ENCODE results near the gene THBS1.

The THBS1 gene

DNA sequence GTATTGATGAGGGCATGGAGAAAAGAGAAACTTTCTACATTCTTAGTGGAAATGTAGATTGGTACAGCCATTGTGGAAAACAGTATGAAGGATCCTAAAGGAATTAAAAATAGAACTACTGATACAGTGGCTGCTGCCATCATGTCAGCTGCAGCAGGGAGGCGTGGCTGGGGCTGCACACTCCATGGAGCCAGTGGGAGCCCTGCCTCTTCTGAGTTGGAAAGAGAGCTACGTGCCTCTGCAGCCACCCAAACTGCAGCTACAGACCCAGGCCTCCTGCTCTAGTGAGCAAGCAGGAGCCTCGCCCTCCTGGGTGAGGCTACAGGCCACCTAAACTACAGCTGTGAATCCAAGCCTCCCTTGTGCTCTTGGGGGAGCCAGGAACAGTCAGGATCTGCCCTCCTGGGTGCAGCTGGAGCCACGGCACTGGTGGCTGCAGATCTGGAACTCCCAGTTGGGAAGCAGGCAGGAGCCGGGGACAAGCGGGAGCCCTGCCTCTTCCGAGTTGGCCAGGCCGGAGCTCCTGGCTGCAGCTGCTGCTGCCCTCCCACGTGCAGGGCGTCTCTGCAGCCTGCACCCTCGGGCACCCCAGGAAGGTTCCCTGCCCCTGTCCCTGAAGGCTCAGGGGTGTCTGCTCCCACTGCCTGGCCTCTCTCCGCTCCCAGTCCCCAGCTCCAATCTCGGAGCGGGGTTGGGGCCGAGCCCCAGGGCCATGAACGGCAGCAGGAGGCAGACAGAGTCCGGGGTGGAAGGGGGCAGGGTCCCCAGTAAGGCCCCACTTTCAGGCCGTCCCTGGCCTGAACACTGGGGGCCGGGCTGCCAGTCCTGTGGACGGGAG lies 64.5 kb downstream of the THBS1 start:
- Mint-ChIP-seq H3K9me3 (no peaks in the 10 kb centered on the region), H3K4me3 (no peak overlapping the region)

DNA sequence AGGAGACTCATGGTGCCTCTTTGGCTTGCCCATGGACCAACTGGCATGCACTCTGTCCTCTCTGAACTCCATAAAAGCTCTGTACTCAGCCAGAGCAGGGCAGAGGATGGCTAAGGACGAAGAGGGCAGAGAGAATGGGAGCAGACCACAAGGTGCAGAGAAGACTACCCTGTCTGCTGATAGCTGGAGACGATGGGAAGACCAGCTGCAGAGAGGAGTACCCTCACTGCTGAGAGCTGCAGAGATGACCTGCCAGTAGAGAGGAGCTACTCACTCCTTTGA lies 65.0 kb downstream of the THBS1 start:
- no peak overlapping the region for H3K27ac Mint-ChIP-seq
- H3K4me1 Mint-ChIP-seq = peaks cover 16% of the 10 kb centered on the region
- H3K4me3 Mint-ChIP-seq = no peak overlapping the region
- no peaks in the 10 kb centered on the region for H3K27me3 Mint-ChIP-seq
- no peaks in the 10 kb centered on the region for H3K36me3 Mint-ChIP-seq
- no peaks in the 10 kb centered on the region for H3K9me3 Mint-ChIP-seq

More for the DNA sequence above, 64.5 kb downstream of the THBS1 start:
- Mint-ChIP-seq H3K27ac (no peak overlapping the region), H3K4me1 (peaks cover 20% of the 10 kb centered on the region), H3K27me3 (no peaks in the 10 kb centered on the region), H3K36me3 (no peaks in the 10 kb centered on the region)

DNA sequence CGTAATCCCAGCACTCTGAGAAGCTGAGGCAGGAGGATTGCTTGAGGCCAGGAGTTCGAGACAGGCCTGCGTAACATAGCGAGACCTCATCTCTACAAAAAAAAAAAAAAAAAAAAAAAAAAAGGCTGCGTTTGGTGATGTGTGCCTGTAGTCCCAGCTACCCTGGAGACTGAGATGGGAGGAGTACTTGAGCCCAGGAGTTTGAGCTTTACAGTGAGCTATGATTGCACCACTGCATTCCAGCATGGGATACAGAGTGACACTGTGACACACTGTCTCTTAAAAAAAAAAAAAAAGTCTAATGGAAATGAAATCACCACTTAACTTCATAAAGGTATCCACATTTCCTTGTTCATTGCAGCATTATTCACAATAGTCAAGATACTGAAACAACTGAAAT lies 65.5 kb downstream of the THBS1 start:
- H3K27ac Mint-ChIP-seq = no peak overlapping the region
- H3K4me3 Mint-ChIP-seq = no peak overlapping the region
- H3K36me3 Mint-ChIP-seq = no peaks in the 10 kb centered on the region
- no peaks in the 10 kb centered on the region for H3K9me3 Mint-ChIP-seq
- H3K27me3 Mint-ChIP-seq = no peaks in the 10 kb centered on the region
- peaks cover 12% of the 10 kb centered on the region for H3K4me1 Mint-ChIP-seq

Measured in activated naive CD4-positive, alpha-beta T cell treated with anti-CD3 and anti-CD28 coated beads, Interleukin-2, amount 50 U/mL, for 24 hours (primary cell).